RWPE2 (cell line): Measurements from ENCODE around the gene URGCP.

Experiments
- ATAC-seq: fragments of 200-7000 bp; cut with Tn5 transposase; 3 replicates; pipeline ENCODE4 v1.9.1; 2021; ENCODE audit warnings: low read depth
- DNase-seq: peaks from one replicate; pipeline ENCODE4 v3.0.0-alpha.2; 2020; ENCODE audit warnings: low spot score
- H3K27ac ChIP-seq: fragments of 450-650 bp; 2 replicates; pipeline ENCODE4 v1.5.1; 2017; ENCODE audit warnings: mild to moderate bottlenecking; ENCODE audit not compliant: poor library complexity, severe bottlenecking
- H3K27me3 ChIP-seq: fragments of 250-450 bp; sonication (Bioruptor Pico); 2 replicates; pipeline ENCODE4 v1.5.1; 2021; ENCODE audit warnings: mild to moderate bottlenecking, moderate library complexity; ENCODE audit not compliant: insufficient read depth, poor library complexity, severe bottlenecking
- H3K36me3 ChIP-seq: fragments of 250-450 bp; sonication (Bioruptor Pico); 2 replicates; pipeline ENCODE4 v1.5.1; 2020; ENCODE audit warnings: low read depth, mild to moderate bottlenecking, moderate library complexity
- H3K4me1 ChIP-seq: fragments of 250-450 bp; sonication (Bioruptor Pico); 2 replicates; pipeline ENCODE4 v1.5.1; 2021; ENCODE audit warnings: mild to moderate bottlenecking, moderate library complexity; ENCODE audit not compliant: insufficient read depth, poor library complexity, severe bottlenecking
- H3K4me3 ChIP-seq: fragments of 250-450 bp; sonication (Bioruptor Pico); 2 replicates; pipeline ENCODE4 v1.5.1; 2021; ENCODE audit warnings: mild to moderate bottlenecking, moderate library complexity; ENCODE audit not compliant: severe bottlenecking
- H3K9me3 ChIP-seq: fragments of 250-450 bp; sonication (Bioruptor Pico); 2 replicates; pipeline ENCODE4 v1.5.1; 2021; ENCODE audit warnings: mild to moderate bottlenecking, moderate library complexity; ENCODE audit not compliant: severe bottlenecking
- TF ChIP-seq, protein P1 (sequence below): fragments of 450-650 bp; IDR thresholded peaks from one replicate; pipeline ENCODE4 v1.5.1; 2017; ENCODE audit warnings: mild to moderate bottlenecking, moderate library complexity; ENCODE audit not compliant: poor library complexity, severe bottlenecking

URGCP gene

GRCh38 chr7:43879477-43879876 is 26.9 kb downstream of the URGCP start:
- Histone ChIP-seq H3K9me3 (no peaks in the 10 kb centered on the region), H3K27me3 (no peaks in the 10 kb centered on the region), H3K4me1 (no peaks in the 10 kb centered on the region), H3K27ac (no peak overlapping the region), H3K4me3 (no peak overlapping the region), H3K36me3 (peaks cover 75% of the 10 kb centered on the region)
- TF ChIP-seq, protein P1, sequence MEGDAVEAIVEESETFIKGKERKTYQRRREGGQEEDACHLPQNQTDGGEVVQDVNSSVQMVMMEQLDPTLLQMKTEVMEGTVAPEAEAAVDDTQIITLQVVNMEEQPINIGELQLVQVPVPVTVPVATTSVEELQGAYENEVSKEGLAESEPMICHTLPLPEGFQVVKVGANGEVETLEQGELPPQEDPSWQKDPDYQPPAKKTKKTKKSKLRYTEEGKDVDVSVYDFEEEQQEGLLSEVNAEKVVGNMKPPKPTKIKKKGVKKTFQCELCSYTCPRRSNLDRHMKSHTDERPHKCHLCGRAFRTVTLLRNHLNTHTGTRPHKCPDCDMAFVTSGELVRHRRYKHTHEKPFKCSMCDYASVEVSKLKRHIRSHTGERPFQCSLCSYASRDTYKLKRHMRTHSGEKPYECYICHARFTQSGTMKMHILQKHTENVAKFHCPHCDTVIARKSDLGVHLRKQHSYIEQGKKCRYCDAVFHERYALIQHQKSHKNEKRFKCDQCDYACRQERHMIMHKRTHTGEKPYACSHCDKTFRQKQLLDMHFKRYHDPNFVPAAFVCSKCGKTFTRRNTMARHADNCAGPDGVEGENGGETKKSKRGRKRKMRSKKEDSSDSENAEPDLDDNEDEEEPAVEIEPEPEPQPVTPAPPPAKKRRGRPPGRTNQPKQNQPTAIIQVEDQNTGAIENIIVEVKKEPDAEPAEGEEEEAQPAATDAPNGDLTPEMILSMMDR: no peak
- DNase-seq (no peak), ATAC-seq (no peak; the same call in 2 of the 3 replicates)

GRCh38 chr7:43878867-43879266 is 27.5 kb downstream of the URGCP start:
- Histone ChIP-seq H3K27ac (no peak overlapping the region), H3K4me1 (peaks cover 4% of the 10 kb centered on the region), H3K27me3 (no peaks in the 10 kb centered on the region), H3K36me3 (peaks cover 69% of the 10 kb centered on the region), H3K4me3 (no peak overlapping the region), H3K9me3 (no peaks in the 10 kb centered on the region)
- ATAC-seq (no peak), DNase-seq (no peak)
- TF ChIP-seq, protein P1: no peak

- Histone ChIP-seq H3K9me3 (no peaks in the 10 kb centered on the region), H3K4me3 (no peak overlapping the region), H3K4me1 (peaks cover 10% of the 10 kb centered on the region), H3K27ac (no peak overlapping the region), H3K27me3 (no peaks in the 10 kb centered on the region), H3K36me3 (peaks cover 64% of the 10 kb centered on the region)
- TF ChIP-seq, protein P1: no peak
- no peak for ATAC-seq
- DNase-seq: no peak
Observed at GRCh38 chr7:43877968-43878864, 28.2 kb downstream of the URGCP start.

GRCh38 chr7:43876976-43877745 is 29.2 kb downstream of the URGCP start:
- ATAC-seq (no peak), DNase-seq (no peak)
- Histone ChIP-seq H3K4me3 (no peak overlapping the region), H3K27me3 (no peaks in the 10 kb centered on the region), H3K27ac (no peak overlapping the region), H3K36me3 (peaks cover 57% of the 10 kb centered on the region), H3K4me1 (peaks cover 20% of the 10 kb centered on the region), H3K9me3 (no peaks in the 10 kb centered on the region)
- TF ChIP-seq, protein P1: no peak

- H3K4me1 ChIP-seq: peaks cover 20% of the 10 kb centered on the region
- TF ChIP-seq, protein P1: no peak
- H3K36me3 ChIP-seq: peaks cover 48% of the 10 kb centered on the region
- H3K27ac ChIP-seq: no peak overlapping the region
- H3K4me3 ChIP-seq: no peak overlapping the region
- no peaks in the 10 kb centered on the region for H3K27me3 ChIP-seq
- ATAC-seq (no peak), DNase-seq (no peak)
- no peaks in the 10 kb centered on the region for H3K9me3 ChIP-seq
Observed at GRCh38 chr7:43876241-43876640, 30.2 kb downstream of the URGCP start.
